HepG2 (cell line): ENCODE measurements around the gene CST11. TPM values are rescaled to one million over a fixed set of nuclear protein-coding genes. Genes with fewer than 3 reads are reported as not detected.
A peak's percentile ranks its signal among the peaks of the same experiment; 100 is the strongest.

Experiments used
- ATF7-NPFF ChIP-seq: sonication (generic); formaldehyde crosslinking; IDR thresholded peaks from 2 replicates; pipeline ENCODE4 v1.8.1; 2023; ENCODE audit warnings: mild to moderate bottlenecking, low read depth, missing genetic modification reagents, moderate library complexity
- KMT2A ChIP-seq: sonication (generic); formaldehyde crosslinking; IDR thresholded peaks from 2 replicates; pipeline ENCODE4 v1.4.0; 2020; ENCODE audit warnings: missing genetic modification reagents
- MAZ ChIP-seq, 2 experiments: sonication (generic) in 1 of 2; formaldehyde crosslinking in 1 of 2; IDR thresholded peaks; 2 replicates each; pipeline versions ENCODE4 v1.5.0 to v1.6.1; 2012 to 2020; ENCODE audit warnings: low read depth in 2 of 2, mild to moderate bottlenecking in 2 of 2, borderline replicate concordance in 1 of 2, improper control_type of control experiment in 1 of 2, low read length in 1 of 2, missing genetic modification reagents in 1 of 2, moderate library complexity in 1 of 2
- PRDM10 ChIP-seq: sonication (generic); formaldehyde crosslinking; IDR thresholded peaks from 2 replicates; pipeline ENCODE4 v1.4.0; 2020; ENCODE audit warnings: low read depth, missing genetic modification reagents
- ZNF329 ChIP-seq: sonication (generic); formaldehyde crosslinking; IDR thresholded peaks from 2 replicates; pipeline ENCODE4 v1.9.0; 2021; ENCODE audit warnings: low read depth, mild to moderate bottlenecking, missing genetic modification reagents
- ZNF431 ChIP-seq: sonication (generic); formaldehyde crosslinking; IDR thresholded peaks from 2 replicates; pipeline ENCODE4 v1.9.0; 2022; ENCODE audit warnings: missing genetic modification reagents, low read depth, mild to moderate bottlenecking, borderline replicate concordance
- ZNF687 ChIP-seq: sonication (generic); formaldehyde crosslinking; IDR thresholded peaks from 2 replicates; pipeline ENCODE4 v1.5.1; 2020; ENCODE audit warnings: mild to moderate bottlenecking, missing genetic modification reagents, moderate library complexity
- polyA plus RNA-seq, 8 experiments: library from polyadenylated mRNA; depleted of rRNA in 3 of 8; stranded (reverse) in 7 of 8; unstranded in 1 of 8; fragments of >200 nt; fragmentation: Illumina TruSeq in 4 of 8; extraction: Trizol in 4 of 8; gene quantifications; 2 replicates each; pipeline versions ENCODE4 v1.2.1 to v1.2.3, GENCODE V29; 2011 to 2016; ENCODE audit warnings: low read depth in 4 of 8, missing spikeins in 1 of 8, mixed read lengths in 1 of 8; ENCODE audit not compliant: insufficient read depth in 1 of 8
- total RNA-seq, 5 experiments: library from RNA; depleted of rRNA; stranded (reverse); fragments of >200 nt; fragmentation: Illumina TruSeq; extraction: Trizol; gene quantifications; 2 replicates each; pipeline ENCODE4 v1.2.3, GENCODE V29; 2016; ENCODE audit warnings: low read depth in 1 of 5
- TF ChIP-seq, protein P1 (sequence below): IDR thresholded peaks from 2 replicates; pipeline ENCODE4 v1.6.1; 2016; ENCODE audit warnings: missing genetic modification reagents, missing compliant biosample characterization
- TF ChIP-seq, protein P2 (sequence below): sonication (generic); formaldehyde crosslinking; IDR thresholded peaks from 2 replicates; pipeline ENCODE4 v1.4.0; 2020; ENCODE audit warnings: missing genetic modification reagents
- TF ChIP-seq, protein P3 (sequence below): sonication (generic); formaldehyde crosslinking; IDR thresholded peaks from 2 replicates; pipeline ENCODE4 v1.9.0; 2021; ENCODE audit warnings: missing genetic modification reagents, borderline replicate concordance

CST11 gene
- total and polyA plus RNA-seq, 2 of the 13 experiments (the other 11 are each of a cell fraction or from before 2014, with no cell fraction given), result not detected

- peak; percentile 79 for TF ChIP-seq PRDM10 (CRISPR knock-in tag)
- TF ChIP-seq, protein P1, sequence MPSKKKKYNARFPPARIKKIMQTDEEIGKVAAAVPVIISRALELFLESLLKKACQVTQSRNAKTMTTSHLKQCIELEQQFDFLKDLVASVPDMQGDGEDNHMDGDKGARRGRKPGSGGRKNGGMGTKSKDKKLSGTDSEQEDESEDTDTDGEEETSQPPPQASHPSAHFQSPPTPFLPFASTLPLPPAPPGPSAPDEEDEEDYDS (CRISPR knock-in tag), result peak; percentile 33; the same call in 1 of the 2 replicates
- TF ChIP-seq ZNF329 (CRISPR knock-in tag), result no peak
- TF ChIP-seq ZNF687 (CRISPR knock-in tag), result peak; percentile 87
- TF ChIP-seq MAZ (IDR thresholded peaks at IDR 0.05; ENCODE audit: borderline replicate concordance, low read depth, low read length), result 0 out of 2 replicates have a peak, but pooled peaks have one; percentile 55
- TF ChIP-seq MAZ (CRISPR knock-in tag; IDR thresholded peaks at IDR 0.05; ENCODE audit: low read depth), result peak; percentile 30; the same call in 1 of the 2 replicates
- TF ChIP-seq, protein P2, sequence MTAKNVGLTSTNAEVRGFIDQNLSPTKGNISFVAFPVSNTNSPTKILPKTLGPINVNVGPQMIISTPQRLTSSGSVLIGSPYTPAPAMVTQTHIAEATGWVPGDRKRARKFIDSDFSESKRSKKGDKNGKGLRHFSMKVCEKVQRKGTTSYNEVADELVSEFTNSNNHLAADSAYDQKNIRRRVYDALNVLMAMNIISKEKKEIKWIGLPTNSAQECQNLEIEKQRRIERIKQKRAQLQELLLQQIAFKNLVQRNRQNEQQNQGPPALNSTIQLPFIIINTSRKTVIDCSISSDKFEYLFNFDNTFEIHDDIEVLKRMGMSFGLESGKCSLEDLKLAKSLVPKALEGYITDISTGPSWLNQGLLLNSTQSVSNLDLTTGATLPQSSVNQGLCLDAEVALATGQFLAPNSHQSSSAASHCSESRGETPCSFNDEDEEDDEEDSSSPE (CRISPR knock-in tag), result no peak
- TF ChIP-seq, protein P3, sequence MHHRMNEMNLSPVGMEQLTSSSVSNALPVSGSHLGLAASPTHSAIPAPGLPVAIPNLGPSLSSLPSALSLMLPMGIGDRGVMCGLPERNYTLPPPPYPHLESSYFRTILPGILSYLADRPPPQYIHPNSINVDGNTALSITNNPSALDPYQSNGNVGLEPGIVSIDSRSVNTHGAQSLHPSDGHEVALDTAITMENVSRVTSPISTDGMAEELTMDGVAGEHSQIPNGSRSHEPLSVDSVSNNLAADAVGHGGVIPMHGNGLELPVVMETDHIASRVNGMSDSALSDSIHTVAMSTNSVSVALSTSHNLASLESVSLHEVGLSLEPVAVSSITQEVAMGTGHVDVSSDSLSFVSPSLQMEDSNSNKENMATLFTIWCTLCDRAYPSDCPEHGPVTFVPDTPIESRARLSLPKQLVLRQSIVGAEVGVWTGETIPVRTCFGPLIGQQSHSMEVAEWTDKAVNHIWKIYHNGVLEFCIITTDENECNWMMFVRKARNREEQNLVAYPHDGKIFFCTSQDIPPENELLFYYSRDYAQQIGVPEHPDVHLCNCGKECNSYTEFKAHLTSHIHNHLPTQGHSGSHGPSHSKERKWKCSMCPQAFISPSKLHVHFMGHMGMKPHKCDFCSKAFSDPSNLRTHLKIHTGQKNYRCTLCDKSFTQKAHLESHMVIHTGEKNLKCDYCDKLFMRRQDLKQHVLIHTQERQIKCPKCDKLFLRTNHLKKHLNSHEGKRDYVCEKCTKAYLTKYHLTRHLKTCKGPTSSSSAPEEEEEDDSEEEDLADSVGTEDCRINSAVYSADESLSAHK (CRISPR knock-in tag), result no peak
- no peak for TF ChIP-seq ATF7-NPFF (CRISPR knock-in tag)
- no peak; the same call in 1 of the 2 replicates for TF ChIP-seq ZNF431 (CRISPR knock-in tag)
- no peak for TF ChIP-seq KMT2A (CRISPR knock-in tag)
Measured at GRCh38 chr20:23435626-23436539, 16.8 kb downstream of the CST11 start (continued).
